Measurements from ENCODE around the gene SEC11A.
"Not testable (repeated sequence)": the region's sequence is repeated elsewhere in the genome, so short reads cannot be mapped to it uniquely, and the experiment has no call there.

Gene SEC11A

DNA sequence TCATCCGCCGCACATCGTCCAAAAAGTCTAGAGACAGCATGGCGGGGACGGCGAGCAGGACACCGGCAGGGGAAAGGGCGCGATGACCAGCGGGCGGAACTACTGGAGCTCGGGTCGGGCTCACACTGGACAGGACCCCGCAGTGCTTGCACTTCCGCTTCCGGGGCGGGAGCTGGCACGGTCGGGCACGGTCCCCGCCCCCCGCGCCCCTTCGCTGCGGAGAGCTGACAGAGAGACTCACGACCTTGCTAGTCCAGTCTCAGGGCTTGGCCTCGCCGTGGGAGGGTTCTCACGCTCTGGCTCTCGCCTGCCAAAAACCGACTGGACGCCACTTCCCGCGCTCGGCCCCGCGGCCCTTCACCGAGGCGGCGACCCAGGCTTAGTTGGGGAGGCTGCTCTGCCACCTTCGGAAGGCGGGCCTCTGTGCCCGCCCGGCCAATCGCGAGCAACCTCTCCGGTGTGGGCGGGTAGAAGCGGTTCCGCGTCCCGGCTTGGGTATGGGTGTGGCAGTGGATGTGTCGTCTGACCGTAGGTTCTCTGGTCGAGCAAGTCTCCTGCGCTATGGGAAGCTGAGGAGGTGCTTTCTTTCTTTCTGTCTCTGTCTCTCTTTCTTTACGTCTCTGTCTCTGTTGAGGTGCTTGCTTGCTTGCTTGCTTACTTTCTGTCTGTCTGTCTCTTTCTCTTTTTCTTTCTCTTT is at the start of gene SEC11A:
Gene SEC11A, minus strand, starts transcription at position 104 of the 697 bp plus-strand sequence. Its CDS starts 64 bp downstream, at position 40.
- DNase-seq: peak; percentile 83 to 92 (median 86)

DNA sequence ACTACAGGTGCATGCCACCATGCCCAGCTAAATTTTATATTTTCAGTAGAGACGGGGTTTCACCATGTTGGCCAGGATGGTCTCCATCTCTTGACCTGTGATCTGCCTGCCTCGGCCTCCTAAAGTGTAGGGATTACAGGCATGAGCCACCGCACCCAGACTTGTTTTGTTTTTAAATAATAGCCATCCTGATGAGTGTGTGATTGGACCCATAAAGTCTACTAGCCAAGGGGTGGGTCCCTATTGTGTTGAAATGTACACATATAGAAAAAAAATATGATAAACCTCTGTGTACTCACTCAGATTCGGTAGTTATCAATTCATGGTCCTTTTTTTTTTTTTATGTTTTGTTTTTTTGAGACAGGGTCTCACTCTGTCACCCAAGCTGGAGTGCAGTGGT is 49.7 kb upstream of the SEC11A start:
- DNase-seq: no peak

DNA sequence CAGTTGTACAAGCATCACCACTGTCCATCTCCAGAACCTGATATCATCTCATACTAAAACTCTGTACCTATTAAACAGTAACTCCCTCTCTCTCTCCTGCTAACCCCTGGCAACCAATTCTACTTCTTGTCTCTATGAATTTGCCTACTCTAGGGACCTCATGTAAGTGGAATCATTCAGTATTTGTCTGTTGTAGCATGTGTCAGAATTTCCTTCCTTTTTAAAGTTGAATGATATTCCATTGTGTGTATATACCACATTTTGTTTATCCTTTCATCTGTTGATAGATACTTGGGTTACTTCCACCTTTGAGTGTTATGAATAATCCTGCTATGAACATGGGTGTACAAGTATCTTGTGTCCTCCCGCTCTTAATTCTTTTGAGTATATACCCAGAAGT is 49.0 kb upstream of the SEC11A start:
- DNase-seq: no peak

DNA sequence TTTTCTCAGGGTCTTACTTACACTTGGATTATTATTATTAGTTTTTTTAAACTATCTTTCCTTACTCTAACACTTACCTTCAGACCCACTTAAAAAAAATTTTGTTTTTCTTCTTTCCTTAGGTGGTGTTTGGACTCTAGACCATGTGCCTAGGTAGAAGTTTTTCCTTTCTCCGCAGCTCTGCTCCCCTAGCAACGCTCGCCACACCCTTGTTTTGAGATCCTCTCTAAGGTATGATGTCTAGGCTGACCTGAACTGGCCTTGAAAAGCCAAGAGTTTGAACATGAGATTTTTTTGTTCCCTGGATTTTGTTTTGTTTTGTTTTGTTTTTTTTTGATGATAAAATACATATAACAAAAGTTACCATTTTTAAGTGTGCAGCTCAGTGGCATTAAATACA is 48.6 kb upstream of the SEC11A start:
- DNase-seq: no peak

- no peak for DNase-seq
Measured at GRCh38 chr15:84762840-84763572, 47.1 kb upstream of the SEC11A start.

- DNase-seq: no peak
Measured at GRCh38 chr15:84761607-84762131, 45.7 kb upstream of the SEC11A start.

GRCh38 chr15:84760219-84760618 is 44.3 kb upstream of the SEC11A start:
- no peak for DNase-seq

DNA sequence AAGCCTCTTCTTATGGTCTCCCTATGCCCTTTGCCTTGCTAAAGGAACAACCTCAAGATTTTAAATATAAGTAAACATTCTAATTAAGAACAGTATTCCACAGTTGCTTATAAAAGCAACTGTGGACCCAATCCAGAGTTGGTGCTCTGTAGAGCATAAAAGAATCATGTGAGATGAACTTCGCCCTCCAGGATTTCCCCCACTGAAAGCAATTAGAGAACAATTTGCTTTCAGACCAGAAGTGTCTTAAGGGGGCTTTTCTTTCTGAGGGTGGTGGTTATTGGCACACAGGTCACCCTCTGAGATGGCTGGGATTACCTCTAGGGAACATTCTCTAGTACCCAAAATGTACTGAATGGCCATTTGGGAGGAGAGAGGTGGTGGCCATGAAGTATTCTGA is 43.1 kb upstream of the SEC11A start:
- DNase-seq: no peak

GRCh38 chr15:84755736-84756527 is 40.0 kb upstream of the SEC11A start:
- DNase-seq: no peak

DNA sequence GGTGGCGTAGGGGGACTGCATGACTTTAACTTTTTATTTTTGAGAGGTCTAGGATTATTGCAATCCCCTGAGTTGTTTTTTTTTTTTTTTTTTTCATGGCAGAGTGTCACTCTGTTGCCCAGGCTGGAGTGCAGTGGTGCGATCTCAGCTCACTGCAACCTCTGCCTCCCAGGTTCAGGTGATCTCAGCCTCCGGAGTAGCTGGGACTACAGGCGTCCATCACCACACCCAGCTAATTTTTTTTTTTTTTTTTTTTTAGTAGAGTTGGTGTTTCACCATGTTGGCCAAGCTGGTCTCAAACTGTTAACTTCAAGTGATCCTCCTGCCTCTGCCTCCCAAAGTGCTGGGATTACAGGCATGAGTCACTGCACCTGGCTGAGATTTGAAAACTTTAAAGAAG is 39.0 kb upstream of the SEC11A start:
- not testable (repeated sequence) for DNase-seq

DNA sequence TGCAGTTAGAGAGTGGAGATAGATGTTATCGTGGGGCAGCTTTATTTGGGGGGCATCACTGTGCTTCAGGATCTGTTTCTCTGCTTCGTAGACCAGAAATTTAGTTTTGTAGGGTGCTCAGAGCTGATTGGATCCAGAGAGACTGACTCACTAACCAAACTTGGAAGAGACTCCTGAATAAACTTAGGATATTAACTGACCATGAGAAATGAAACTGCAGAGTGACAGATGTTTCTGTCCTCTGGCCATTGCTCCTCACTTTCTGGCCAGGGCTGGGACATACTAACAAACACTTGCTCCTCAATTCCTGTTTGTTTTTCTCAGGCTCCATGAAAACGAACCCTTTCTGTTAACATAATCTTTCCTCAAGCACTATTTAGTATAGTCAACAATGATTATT is 36.8 kb upstream of the SEC11A start:
- DNase-seq: no peak

DNA sequence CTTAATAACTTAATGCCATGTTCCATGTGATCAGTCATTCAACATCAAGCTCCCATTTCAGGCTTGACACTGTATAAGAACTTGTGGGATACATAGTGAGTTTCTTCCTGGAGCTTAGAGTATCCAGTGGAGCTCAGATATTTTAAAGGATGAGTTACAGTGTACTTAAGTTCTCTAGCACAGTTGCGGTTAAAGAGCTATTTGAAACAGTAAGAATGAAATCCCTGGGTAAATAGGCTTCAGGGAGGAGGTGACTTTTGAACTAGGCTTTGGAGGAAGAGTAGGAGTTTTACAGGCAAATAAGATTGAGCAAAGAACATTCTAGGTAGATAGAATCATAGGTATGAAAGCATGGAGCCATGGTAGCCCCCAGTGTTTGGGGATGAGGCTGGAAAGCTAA is 36.3 kb upstream of the SEC11A start:
- no peak for DNase-seq

GRCh38 chr15:84751721-84752120 is 35.8 kb upstream of the SEC11A start:
- not testable (repeated sequence) for DNase-seq

DNA sequence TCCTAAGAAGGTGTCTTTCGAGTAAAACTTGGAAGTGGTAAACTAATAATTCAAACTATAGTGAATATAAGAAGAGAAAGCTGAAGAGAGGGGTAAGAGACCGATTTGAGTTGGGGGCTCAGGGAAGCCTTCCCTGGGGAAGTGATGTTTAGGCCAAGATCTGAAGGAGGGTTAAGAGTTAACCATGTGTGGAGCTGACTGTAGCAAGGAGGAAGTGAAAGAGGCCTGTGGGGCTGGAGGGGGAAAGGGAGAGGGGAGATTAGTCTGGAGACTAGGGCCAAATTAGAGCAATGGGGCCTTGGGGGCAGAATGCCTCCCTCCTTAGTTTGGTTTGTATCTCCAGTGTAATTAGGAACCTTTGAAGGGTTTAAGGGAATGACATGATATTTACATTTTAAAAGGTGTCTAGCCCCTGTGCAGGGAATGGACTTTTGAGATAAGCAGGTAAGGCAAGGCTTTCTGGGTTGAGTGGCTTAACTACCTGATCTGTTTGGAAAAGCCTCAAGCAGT is 34.7 kb upstream of the SEC11A start:
- no peak for DNase-seq

DNA sequence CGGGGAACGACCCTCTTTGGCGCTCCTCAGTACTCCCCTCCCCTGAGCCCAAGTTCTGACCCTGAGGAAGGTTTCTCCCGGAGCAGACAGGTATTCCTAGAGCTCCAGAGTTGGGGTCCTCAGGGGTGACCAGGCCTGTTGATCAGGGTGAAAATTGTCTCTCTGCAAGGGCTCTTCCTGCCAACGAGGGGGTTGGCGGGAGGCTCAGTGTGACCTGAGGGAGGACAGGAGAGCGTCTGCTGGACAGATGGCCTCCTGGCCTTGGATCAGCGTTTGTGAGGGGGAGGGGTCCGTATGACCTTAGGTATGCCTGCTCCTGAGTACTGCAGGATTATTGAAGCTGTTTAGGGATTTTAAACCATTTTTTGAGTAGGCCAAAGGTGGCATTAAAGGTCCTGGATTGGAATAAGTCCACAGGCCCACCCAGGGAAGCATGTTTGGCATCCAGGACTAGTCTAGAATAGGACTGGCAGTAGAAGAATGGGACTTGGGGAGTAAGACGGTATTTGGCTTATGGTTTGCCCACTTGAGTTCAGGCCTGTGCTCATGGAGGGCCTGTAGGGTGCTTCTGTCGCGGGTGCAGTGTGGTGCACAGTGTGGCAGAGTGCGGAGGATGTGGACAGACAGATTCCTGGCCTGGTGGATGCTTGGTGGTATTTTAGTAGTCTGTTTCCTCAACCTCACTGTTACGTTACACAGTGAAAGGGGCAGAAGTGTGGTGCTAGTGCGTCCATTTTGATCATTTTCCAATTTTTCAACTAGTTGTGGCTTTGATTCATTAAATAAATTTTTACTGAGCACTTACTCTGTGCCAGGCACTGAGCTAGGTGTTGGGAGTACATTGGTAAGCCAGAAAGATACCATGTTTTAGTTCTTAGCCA is 33.4 kb upstream of the SEC11A start:
- DNase-seq: peak in 2 of 4 experiments; percentile 12 to 16

GRCh38 chr15:84748274-84749110 is 32.6 kb upstream of the SEC11A start, which contains the start of gene ZNF592:
TSS of gene ZNF592 (plus strand) at chr15:84748592. CDS start at chr15:84782676, 34,084 bp downstream.
- DNase-seq: peak; percentile 53 to 79 (median 65)

DNA sequence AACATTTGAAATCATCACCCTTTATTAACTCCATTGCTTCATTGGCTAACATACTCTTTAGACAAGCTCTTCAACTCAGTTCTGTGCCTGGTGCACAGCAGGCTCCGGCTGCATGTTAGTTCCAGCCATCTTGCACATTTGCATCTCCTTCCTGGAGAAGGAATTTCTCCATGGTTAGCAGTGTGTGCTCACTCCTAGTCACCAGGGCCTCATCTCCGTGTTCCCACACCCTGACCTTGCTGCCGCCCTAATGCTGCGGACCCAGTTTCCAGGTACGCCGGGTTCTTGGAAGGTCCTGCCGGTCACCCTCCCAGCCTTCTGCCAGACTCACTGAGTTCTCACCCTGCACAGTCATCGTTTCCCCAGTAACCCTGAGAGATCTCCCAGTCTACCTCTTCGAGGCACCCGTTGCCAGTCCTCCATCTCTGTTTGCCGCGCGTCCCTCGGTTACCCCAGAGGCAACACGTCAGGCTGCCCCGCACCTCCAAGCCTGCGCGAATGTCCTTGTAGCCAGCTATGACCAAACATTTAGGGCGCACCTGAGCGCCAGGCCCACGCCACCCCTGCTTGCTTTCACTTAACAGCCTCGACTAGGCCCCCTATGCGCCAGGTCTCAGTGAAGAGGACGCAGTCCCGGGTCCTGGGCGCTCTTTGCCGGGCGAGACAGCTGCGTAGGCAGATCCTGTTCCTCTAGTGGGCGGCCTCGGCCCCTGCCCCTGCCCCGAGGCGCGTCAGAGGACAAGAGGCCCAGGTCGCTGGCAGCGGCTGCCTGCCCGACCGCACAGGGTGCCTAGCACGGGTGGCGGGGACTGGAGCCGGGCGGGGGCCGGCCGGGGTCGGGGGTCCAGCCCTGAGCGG is 31.7 kb upstream of the SEC11A start:
- peak; percentile 48 to 65 (median 54) for DNase-seq

GRCh38 chr15:84741121-84741520 is 25.2 kb upstream of the SEC11A start:
- DNase-seq: no peak

DNA sequence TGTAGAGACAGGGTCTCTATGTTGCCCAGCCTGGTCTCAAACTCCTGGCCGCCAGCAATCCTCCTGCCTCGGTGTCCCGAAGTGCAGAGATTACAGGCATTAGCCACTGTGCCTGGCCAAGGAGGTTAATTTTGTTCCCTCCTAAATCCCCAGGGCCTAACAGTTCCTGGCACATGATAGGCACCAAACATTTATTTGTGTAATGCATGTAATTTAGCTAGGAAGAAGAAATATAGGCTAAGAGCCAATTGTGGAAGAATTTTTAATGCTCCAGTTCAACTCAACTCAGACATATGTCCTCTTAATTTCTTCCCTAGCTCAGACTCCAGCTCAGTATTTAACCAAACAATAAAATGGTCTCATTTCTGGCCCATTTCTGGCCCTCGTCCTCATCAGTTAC is 24.8 kb upstream of the SEC11A start:
- no peak for DNase-seq

GRCh38 chr15:84737005-84737404 is 21.1 kb upstream of the SEC11A start:
- DNase-seq: no peak

Data from activated CD4-positive, CD25-positive, alpha-beta regulatory T cell (primary cell).